Kidney (tissue), 14 donors: ENCODE results near the gene C1orf198. TPM values are rescaled to one million over a fixed set of nuclear protein-coding genes. Genes with fewer than 3 reads are reported as not detected.

Experiments used
- DNase-seq, 5 donors: peaks; one replicate each; pipeline ENCODE4 v3.0.0-alpha.2; 2013 to 2020
- FAIRE-seq: peaks from 2 replicates; lab custom pipeline; 2012; peaks lifted over from hg19 to GRCh38; lab: Jason Lieb, UNC
- H3K27ac ChIP-seq, 2 donors: one replicate each; pipeline ENCODE4 v1.7.0; 2013; ENCODE audit warnings: low read depth in 2 of 2, low read length in 2 of 2, inconsistent platforms in 1 of 2
- H3K27me3 ChIP-seq: one replicate; pipeline ENCODE4 v1.7.1; 2013; ENCODE audit warnings: low read length, inconsistent platforms; ENCODE audit not compliant: control insufficient read depth, insufficient read depth
- H3K36me3 ChIP-seq, 3 donors: one replicate each; pipeline versions ENCODE4 v1.7.0 to v1.7.1; 2013; ENCODE audit warnings: low read length in 3 of 3, control low read depth in 1 of 3, inconsistent platforms in 1 of 3; ENCODE audit not compliant: insufficient read depth in 3 of 3, control insufficient read depth in 2 of 3
- H3K4me1 ChIP-seq, 3 donors: one replicate each; pipeline versions ENCODE4 v1.7.0 to v1.7.1; 2013; ENCODE audit warnings: low read length in 3 of 3, inconsistent platforms in 1 of 3, low read depth in 1 of 3; ENCODE audit not compliant: control insufficient read depth in 2 of 3, insufficient read depth in 2 of 3
- H3K4me3 ChIP-seq, 3 donors: one replicate each; pipeline versions ENCODE4 v1.7.0 to v1.8.1; 2013; ENCODE audit warnings: low read length in 3 of 3, control low read depth in 1 of 3, inconsistent platforms in 1 of 3
- H3K9ac ChIP-seq, 3 donors: one replicate each; pipeline versions ENCODE4 v1.7.0 to v1.7.1; 2013; ENCODE audit warnings: low read length in 3 of 3, control low read depth in 1 of 3, inconsistent platforms in 1 of 3
- H3K9me3 ChIP-seq, 3 donors: one replicate each; pipeline versions ENCODE4 v1.7.0 to v1.7.1; 2013; ENCODE audit warnings: low read length in 3 of 3, control low read depth in 1 of 3, inconsistent platforms in 1 of 3; ENCODE audit not compliant: control insufficient read depth in 2 of 3, insufficient read depth in 1 of 3
- intact Hi-C: fragments of 100-400 bp; cut with DNase I; formaldehyde crosslinking; loops from one replicate; pipeline ENCODE4 v1.11.1; 2022
- polyA plus RNA-seq: library from polyadenylated mRNA; stranded (reverse); fragments of 350-450 nt; fragmentation: Illumina TruSeq; extraction: RNeasy Lipid Tissue Mini Kit (QIAGEN cat#74804); gene quantifications from one replicate; pipeline ENCODE4 v1.2.3, GENCODE V29; 2014; ENCODE audit warnings: low read depth, low replicate concordance; ENCODE audit not compliant: insufficient read depth
- total RNA-seq: library from RNA; stranded (reverse); fragmentation: NEBNext Ultra II Directional; extraction: Animal tissue kit (Norgen Biotek cat#: 25700); gene quantifications from one replicate; pipeline ENCODE4 v1.2.1, GENCODE V29; 2021
- TF ChIP-seq, protein P1 (sequence below): IDR thresholded peaks from 3 replicates; pipeline ENCODE4 v1.5.1; 2012; ENCODE audit warnings: mild to moderate bottlenecking, moderate library complexity, borderline replicate concordance; ENCODE audit not compliant: insufficient read depth; ENCODE audit errors: extremely low read depth
- donor health status: control.
- donor health status: control.
- donor health status: control.
- donor health status: control.
- donor health status: control.
- donor health status: DM: yes; HTN: yes; CAD: no.
- donor health status: Normal renal cell carcinoma (clear cell type).

Gene C1orf198
- total and polyA plus RNA-seq, 2 donors from 2014 or later: 15.4 to 45.3 TPM

- H3K27me3 ChIP-seq: no peaks in the 10 kb centered on the region
- DNase-seq (peak in 1 of 5 donors; percentile 67), FAIRE-seq (no peak)
- intact Hi-C loops: no loop called here
- H3K27ac ChIP-seq: no peak overlapping the region
- H3K9ac ChIP-seq: no peak overlapping the region
- H3K36me3 ChIP-seq: peaks cover 1 to 7% (median 4%) of the 10 kb centered on the region in 3 donors
- H3K4me3 ChIP-seq: no peak overlapping the region
- TF ChIP-seq, protein P1, sequence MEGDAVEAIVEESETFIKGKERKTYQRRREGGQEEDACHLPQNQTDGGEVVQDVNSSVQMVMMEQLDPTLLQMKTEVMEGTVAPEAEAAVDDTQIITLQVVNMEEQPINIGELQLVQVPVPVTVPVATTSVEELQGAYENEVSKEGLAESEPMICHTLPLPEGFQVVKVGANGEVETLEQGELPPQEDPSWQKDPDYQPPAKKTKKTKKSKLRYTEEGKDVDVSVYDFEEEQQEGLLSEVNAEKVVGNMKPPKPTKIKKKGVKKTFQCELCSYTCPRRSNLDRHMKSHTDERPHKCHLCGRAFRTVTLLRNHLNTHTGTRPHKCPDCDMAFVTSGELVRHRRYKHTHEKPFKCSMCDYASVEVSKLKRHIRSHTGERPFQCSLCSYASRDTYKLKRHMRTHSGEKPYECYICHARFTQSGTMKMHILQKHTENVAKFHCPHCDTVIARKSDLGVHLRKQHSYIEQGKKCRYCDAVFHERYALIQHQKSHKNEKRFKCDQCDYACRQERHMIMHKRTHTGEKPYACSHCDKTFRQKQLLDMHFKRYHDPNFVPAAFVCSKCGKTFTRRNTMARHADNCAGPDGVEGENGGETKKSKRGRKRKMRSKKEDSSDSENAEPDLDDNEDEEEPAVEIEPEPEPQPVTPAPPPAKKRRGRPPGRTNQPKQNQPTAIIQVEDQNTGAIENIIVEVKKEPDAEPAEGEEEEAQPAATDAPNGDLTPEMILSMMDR: no peak
- H3K9me3 ChIP-seq: no peaks in the 10 kb centered on the region
- H3K4me1 ChIP-seq: no peaks in the 10 kb centered on the region
Observed at GRCh38 chr1:230836793-230837192, 31.5 kb downstream of the C1orf198 start.

GRCh38 chr1:230836347-230836746, 32.0 kb downstream of the C1orf198 start:
- Histone ChIP-seq H3K4me3 (no peak overlapping the region), H3K9ac (no peak overlapping the region), H3K27ac (no peak overlapping the region), H3K36me3 (peaks cover 0 to 2% (median 2%) of the 10 kb centered on the region in 3 donors), H3K27me3 (no peaks in the 10 kb centered on the region), H3K4me1 (no peaks in the 10 kb centered on the region), H3K9me3 (no peaks in the 10 kb centered on the region)
- FAIRE-seq (no peak), DNase-seq (no peak)
- TF ChIP-seq, protein P1: no peak
- intact Hi-C loops: no loop called here

GRCh38 chr1:230834292-230834691, 34.0 kb downstream of the C1orf198 start:
- FAIRE-seq: no peak

More at GRCh38 chr1:230834292-230834691, 34.0 kb downstream of the C1orf198 start:
- intact Hi-C loops: no loop called here
- Histone ChIP-seq H3K27me3 (no peaks in the 10 kb centered on the region), H3K27ac (no peak overlapping the region), H3K9ac (no peak overlapping the region), H3K4me1 (no peaks in the 10 kb centered on the region), H3K36me3 (peaks cover 0 to 2% (median 0%) of the 10 kb centered on the region in 3 donors), H3K9me3 (no peaks in the 10 kb centered on the region), H3K4me3 (no peak overlapping the region)
- DNase-seq: no peak
- TF ChIP-seq, protein P1: no peak
